ENCODE results near the gene ITPKA.
A peak's percentile ranks its signal among the peaks of the same experiment; 100 is the strongest.

ITPKA gene

DNA sequence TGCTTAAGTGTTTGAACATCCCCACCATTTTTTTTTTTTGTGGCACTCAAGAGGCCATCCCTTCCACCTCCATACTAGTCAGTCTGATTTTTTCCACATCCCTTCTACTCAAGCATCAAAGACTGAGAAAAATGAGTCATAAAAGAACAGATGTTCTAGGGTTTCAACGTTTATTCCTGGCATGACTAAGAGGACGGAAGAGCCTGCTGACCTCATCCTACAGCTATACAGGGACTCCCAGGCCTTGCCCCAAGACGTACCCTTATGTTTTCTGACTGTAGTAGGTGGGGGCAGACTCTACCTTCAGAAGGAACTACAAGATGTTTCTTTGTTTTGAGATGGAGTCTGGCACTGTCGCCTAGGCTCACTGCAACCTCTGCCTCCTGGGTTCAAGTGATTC lies 3.3 kb upstream of the ITPKA start:
- peaks cover 19% of the 10 kb centered on the region for H3K4me1 ChIP-seq (ENCODE audit: control insufficient read depth, insufficient read depth, low read length)
- H3K27me3 ChIP-seq (ENCODE audit: control insufficient read depth, insufficient read depth, low read length) = peaks cover 50% of the 10 kb centered on the region
- no peaks in the 10 kb centered on the region for H3K36me3 ChIP-seq (ENCODE audit: control insufficient read depth, insufficient read depth, low read length)
- no peak overlapping the region for H3K4me3 ChIP-seq (ENCODE audit: low read depth, low read length)
- H3K9ac ChIP-seq (ENCODE audit: low read length) = no peak overlapping the region
- H3K27ac ChIP-seq (ENCODE audit: low read depth, low read length) = no peak overlapping the region
- no peaks in the 10 kb centered on the region for H3K9me3 ChIP-seq (ENCODE audit: control insufficient read depth, insufficient read depth, low read depth, low read length)

DNA sequence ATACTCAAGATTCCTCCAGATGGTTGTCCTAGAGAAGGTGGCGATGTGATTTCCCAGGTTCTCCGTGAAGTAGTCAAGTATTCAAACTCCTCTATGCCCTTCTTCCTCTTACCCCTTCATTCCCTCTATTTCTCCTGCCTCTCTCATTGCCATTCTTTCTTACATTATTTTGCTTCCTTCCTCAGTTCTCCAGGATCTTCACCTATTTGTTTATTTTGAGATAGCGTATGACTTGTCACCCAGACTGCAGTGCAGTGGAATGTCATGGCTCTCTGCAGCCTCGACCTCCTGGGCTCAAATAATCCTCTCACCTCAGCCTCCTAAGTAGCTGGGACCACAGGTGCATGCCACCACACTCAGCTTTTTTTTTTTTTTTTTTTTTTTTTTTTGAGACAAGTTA lies 1.8 kb upstream of the ITPKA start:
- H3K9me3 ChIP-seq (ENCODE audit: control insufficient read depth, insufficient read depth, low read depth, low read length) = no peaks in the 10 kb centered on the region
- no peak overlapping the region for H3K9ac ChIP-seq (ENCODE audit: low read length)
- peaks cover 66% of the 10 kb centered on the region for H3K27me3 ChIP-seq (ENCODE audit: control insufficient read depth, insufficient read depth, low read length)
- no peak overlapping the region for H3K4me3 ChIP-seq (ENCODE audit: low read depth, low read length)
- peaks cover 28% of the 10 kb centered on the region for H3K4me1 ChIP-seq (ENCODE audit: control insufficient read depth, insufficient read depth, low read length)
- no peaks in the 10 kb centered on the region for H3K36me3 ChIP-seq (ENCODE audit: control insufficient read depth, insufficient read depth, low read length)
- H3K27ac ChIP-seq (ENCODE audit: low read depth, low read length) = no peak overlapping the region

DNA sequence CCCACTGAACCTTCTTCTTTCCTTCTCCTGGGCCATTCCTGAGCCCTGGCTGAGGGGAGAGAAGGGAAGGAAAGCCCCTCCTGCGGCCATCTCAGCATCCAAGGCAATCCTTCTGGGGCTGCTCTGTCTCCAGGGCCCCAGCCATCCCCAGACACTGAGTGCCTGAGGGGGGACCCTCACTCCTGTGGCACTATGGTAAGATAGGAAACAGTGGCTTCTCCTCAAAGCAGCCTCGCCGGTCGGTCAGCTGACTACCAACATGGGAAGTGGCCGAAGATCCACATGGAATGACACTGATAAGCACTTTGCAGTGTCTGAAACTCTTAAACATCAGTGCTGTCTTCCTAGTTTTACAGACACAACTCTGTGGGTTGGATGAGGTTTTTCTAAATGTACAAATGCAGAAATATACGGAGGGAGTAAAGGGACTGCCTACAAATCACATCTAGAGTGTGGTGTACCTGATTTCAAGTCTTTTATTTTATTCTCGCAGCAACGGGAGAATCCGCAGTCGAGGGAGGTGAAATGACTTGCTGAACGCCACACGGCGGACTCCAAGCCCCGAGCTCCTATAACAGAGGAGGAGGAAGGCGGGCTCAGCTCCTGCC lies 973 bp upstream of the ITPKA start:
- H3K27me3 ChIP-seq (ENCODE audit: control insufficient read depth, insufficient read depth, low read length) = peaks cover 74% of the 10 kb centered on the region
- no peak overlapping the region for H3K9ac ChIP-seq (ENCODE audit: low read length)
- no peaks in the 10 kb centered on the region for H3K36me3 ChIP-seq (ENCODE audit: control insufficient read depth, insufficient read depth, low read length)
- H3K4me3 ChIP-seq (ENCODE audit: low read depth, low read length) = peak overlapping the region; percentile 62
- peaks cover 28% of the 10 kb centered on the region for H3K4me1 ChIP-seq (ENCODE audit: control insufficient read depth, insufficient read depth, low read length)
- no peak overlapping the region for H3K27ac ChIP-seq (ENCODE audit: low read depth, low read length)
- H3K9me3 ChIP-seq (ENCODE audit: control insufficient read depth, insufficient read depth, low read depth, low read length) = no peaks in the 10 kb centered on the region

DNA sequence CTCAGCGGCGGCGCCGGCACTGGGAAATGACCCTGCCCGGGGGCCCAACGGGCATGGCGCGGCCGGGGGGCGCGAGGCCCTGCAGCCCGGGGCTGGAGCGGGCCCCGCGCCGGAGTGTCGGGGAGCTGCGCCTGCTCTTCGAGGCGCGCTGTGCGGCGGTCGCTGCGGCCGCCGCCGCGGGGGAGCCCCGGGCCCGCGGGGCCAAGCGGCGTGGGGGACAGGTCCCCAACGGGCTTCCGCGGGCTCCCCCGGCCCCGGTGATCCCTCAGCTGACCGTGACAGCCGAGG lies 172 bp downstream of the ITPKA start:
- Histone ChIP-seq H3K36me3 (ENCODE audit: control insufficient read depth, insufficient read depth, low read length) (no peaks in the 10 kb centered on the region), H3K27ac (ENCODE audit: low read depth, low read length) (no peak overlapping the region), H3K9me3 (ENCODE audit: control insufficient read depth, insufficient read depth, low read depth, low read length) (no peaks in the 10 kb centered on the region), H3K27me3 (ENCODE audit: control insufficient read depth, insufficient read depth, low read length) (peaks cover 85% of the 10 kb centered on the region), H3K4me3 (ENCODE audit: low read depth, low read length) (peak overlapping the region; percentile 62), H3K9ac (ENCODE audit: low read length) (no peak overlapping the region), H3K4me1 (ENCODE audit: control insufficient read depth, insufficient read depth, low read length) (peaks cover 28% of the 10 kb centered on the region)

DNA sequence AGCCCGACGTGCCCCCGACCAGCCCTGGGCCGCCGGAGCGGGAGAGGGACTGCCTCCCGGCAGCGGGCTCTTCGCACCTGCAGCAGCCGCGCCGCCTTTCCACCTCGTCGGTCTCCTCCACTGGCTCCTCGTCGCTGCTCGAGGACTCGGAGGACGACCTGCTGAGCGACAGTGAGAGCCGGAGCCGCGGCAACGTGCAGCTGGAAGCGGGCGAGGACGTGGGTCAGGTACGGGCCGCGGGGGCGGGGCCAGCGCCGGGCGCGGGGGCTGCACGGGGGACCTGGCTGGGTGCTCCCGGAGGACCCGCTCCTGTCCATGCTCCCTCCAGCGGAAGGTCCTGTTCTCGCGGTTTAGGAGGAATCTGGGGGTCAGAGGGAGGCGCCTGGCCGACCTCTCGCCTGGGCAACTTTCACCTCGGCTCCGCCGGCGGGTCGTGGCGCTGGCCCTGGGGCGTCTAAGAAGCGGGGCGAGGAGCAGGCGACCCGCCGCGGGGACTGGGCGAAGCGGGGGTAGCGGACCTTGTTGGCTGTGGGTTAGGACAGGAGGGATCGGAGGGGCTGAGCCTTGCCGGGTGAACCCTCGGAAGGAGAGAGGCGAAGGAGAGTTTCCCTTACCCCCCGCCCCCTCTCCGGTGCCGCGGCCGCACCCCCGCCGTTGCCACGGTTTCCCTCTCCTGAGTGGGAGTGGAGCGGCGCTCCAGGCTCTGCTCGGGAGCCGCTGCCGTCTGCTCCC lies 682 bp downstream of the ITPKA start:
- Histone ChIP-seq H3K27ac (ENCODE audit: low read depth, low read length) (no peak overlapping the region), H3K4me3 (ENCODE audit: low read depth, low read length) (peak overlapping the region; percentile 41), H3K9me3 (ENCODE audit: control insufficient read depth, insufficient read depth, low read depth, low read length) (no peaks in the 10 kb centered on the region), H3K36me3 (ENCODE audit: control insufficient read depth, insufficient read depth, low read length) (no peaks in the 10 kb centered on the region), H3K4me1 (ENCODE audit: control insufficient read depth, insufficient read depth, low read length) (peaks cover 28% of the 10 kb centered on the region), H3K9ac (ENCODE audit: low read length) (no peak overlapping the region), H3K27me3 (ENCODE audit: control insufficient read depth, insufficient read depth, low read length) (peaks cover 90% of the 10 kb centered on the region)

DNA sequence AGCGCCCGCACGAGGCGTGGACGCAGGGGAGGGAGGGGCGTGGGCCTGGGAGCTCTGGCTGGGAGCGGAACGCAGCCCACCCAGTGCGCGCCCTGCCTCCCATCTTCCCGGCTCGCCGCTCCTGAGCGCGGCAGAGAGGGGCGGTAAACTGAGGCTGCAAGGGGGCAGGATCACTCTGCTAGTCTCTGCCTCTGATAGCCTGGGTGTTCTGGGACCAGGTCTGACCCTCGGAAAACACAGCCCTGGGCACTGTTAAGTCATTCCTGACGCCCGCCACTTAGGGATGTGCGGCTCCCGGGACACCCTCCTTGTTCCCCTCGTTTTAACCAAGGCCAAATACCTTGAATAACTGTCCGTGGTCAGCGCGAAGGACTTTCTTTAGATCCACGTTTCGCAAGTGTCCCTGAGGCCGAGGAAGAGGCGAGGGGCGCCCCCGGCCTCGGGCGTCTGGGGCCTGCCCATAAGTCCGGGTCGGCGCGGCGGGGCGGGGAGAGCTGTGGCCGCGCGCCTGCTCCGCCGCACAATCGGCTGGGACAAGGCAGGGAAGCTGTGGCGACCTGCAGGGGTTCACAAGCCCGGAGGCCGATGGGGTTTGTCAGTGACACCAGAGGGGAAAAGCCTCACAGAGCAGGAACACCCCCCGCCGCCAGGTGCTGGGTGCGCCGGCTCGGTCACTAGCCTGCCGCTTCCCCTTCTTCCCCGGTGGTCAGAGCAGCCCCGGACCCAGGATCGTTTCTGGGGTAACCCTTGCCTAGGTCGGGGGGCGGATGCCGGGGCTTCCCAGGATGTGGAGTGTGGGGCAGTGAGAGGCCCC lies 1.5 kb downstream of the ITPKA start:
- peak overlapping the region; percentile 41 for H3K4me3 ChIP-seq (ENCODE audit: low read depth, low read length)
- H3K9ac ChIP-seq (ENCODE audit: low read length) = no peak overlapping the region
- H3K9me3 ChIP-seq (ENCODE audit: control insufficient read depth, insufficient read depth, low read depth, low read length) = no peaks in the 10 kb centered on the region
- peaks cover 28% of the 10 kb centered on the region for H3K4me1 ChIP-seq (ENCODE audit: control insufficient read depth, insufficient read depth, low read length)
- H3K27ac ChIP-seq (ENCODE audit: low read depth, low read length) = no peak overlapping the region
- H3K36me3 ChIP-seq (ENCODE audit: control insufficient read depth, insufficient read depth, low read length) = no peaks in the 10 kb centered on the region
- H3K27me3 ChIP-seq (ENCODE audit: control insufficient read depth, insufficient read depth, low read length) = peaks cover 98% of the 10 kb centered on the region

DNA sequence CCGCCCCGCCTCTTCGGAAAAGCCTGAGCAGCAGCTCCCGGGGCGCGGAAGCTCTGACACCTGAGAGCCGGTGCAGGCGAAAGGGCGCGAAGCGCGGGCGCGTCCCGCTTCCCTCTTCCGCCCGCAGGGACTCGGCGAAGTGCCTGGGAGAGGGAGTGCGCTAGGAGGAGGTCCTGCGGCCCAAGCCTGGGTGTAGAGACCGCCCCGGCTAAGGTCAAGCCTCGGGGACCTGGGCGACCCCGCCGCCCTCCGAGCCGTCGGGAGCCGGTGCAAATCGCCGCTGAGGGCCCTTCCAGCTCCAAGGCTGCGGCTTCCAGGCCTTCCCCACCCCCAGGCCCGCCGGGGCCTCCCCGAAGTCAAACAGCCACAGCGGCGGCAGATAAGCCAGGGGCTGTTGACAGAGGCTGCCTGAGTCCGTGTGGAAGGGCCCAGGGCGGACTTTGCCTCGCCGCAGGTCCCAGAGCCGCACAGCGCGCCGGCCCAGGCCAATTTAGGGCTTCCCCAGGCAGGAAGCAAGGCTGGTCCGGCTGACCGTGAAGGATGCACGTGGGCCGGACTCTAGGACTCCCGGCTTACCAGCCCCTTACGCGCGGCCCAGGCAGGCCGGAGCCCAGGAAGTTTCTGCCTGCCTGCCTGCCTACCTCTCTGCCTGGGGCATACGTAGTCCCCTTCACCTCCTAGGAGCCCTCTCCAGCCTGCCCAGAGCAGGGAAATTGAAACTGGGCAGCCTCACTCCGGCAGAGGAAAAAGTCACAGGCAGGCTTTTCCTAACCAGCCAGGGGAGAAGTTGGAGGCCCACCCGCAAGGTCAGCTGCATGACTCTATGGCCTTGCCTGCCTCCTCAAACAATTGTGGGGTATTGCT lies 2.3 kb downstream of the ITPKA start:
- H3K4me1 ChIP-seq (ENCODE audit: control insufficient read depth, insufficient read depth, low read length) = peaks cover 30% of the 10 kb centered on the region
- peaks cover 100% of the 10 kb centered on the region for H3K27me3 ChIP-seq (ENCODE audit: control insufficient read depth, insufficient read depth, low read length)
- no peak overlapping the region for H3K27ac ChIP-seq (ENCODE audit: low read depth, low read length)
- H3K9ac ChIP-seq (ENCODE audit: low read length) = no peak overlapping the region
- H3K9me3 ChIP-seq (ENCODE audit: control insufficient read depth, insufficient read depth, low read depth, low read length) = no peaks in the 10 kb centered on the region
- no peaks in the 10 kb centered on the region for H3K36me3 ChIP-seq (ENCODE audit: control insufficient read depth, insufficient read depth, low read length)
- H3K4me3 ChIP-seq (ENCODE audit: low read depth, low read length) = peak overlapping the region; percentile 41

DNA sequence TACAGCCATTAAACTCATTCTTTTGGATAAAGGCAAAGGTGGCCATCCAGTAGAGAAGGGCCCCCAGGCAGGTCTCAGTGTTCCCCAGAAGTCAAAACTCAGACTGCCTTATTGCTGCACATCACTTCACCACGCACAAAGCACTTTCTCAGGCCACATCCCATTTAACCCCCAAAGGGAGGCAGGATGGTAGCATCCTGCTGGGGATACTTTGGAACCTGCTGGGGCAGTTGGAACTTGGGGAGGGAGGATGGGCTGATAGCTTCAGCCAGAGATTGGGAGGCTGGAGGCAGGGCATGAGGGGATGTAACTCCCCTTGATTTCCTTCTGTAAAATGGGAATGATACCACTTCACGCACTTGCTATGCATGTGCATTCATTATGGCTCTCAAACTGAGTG lies 5.0 kb downstream of the ITPKA start:
- no peak overlapping the region for H3K4me3 ChIP-seq (ENCODE audit: low read depth, low read length)
- peaks cover 41% of the 10 kb centered on the region for H3K4me1 ChIP-seq (ENCODE audit: control insufficient read depth, insufficient read depth, low read length)
- peaks cover 100% of the 10 kb centered on the region for H3K27me3 ChIP-seq (ENCODE audit: control insufficient read depth, insufficient read depth, low read length)

DNA sequence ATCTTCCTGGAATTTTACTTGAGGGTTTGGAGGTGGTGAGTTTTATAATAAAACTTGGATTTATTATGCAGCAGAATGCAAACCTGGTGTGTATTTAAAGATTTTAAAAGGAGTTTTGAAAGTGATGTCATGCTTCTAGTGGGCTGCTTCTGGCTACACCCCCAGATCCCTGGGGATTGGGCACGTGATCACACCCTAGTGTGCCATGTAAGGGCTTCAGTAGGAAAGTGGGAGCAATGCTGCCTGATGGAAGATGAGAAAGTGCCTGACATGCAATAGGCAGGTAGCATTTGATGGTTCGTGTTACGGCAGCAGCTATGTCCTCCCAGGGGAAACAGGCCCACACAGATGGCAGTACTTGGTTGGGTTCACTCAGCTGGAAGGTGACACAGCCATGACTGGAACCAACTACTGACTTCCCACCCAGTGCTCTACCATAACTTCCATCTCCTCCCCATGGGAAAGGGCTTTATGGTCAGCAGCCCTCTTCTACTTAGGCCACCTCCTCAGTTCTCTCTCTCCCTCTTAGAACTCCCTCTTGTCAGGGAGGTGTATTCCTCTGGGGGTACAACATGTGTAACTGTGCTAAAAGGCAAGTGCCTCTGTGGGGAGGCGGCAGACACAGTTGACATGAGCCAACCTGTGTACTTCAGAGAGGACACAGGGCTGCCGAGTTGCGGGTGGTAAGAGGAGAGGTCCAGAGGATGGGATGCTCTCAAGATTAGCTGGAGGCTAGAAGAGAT lies 5.6 kb downstream of the ITPKA start:
- H3K9ac ChIP-seq (ENCODE audit: low read length) = no peak overlapping the region
- peaks cover 39% of the 10 kb centered on the region for H3K4me1 ChIP-seq (ENCODE audit: control insufficient read depth, insufficient read depth, low read length)
- no peak overlapping the region for H3K27ac ChIP-seq (ENCODE audit: low read depth, low read length)
- peaks cover 100% of the 10 kb centered on the region for H3K27me3 ChIP-seq (ENCODE audit: control insufficient read depth, insufficient read depth, low read length)
- H3K4me3 ChIP-seq (ENCODE audit: low read depth, low read length) = no peak overlapping the region
- H3K36me3 ChIP-seq (ENCODE audit: control insufficient read depth, insufficient read depth, low read length) = no peaks in the 10 kb centered on the region
- H3K9me3 ChIP-seq (ENCODE audit: control insufficient read depth, insufficient read depth, low read depth, low read length) = no peaks in the 10 kb centered on the region

More for the DNA sequence above, 5.0 kb downstream of the ITPKA start:
- Histone ChIP-seq H3K27ac (ENCODE audit: low read depth, low read length) (no peak overlapping the region), H3K9ac (ENCODE audit: low read length) (no peak overlapping the region), H3K9me3 (ENCODE audit: control insufficient read depth, insufficient read depth, low read depth, low read length) (no peaks in the 10 kb centered on the region), H3K36me3 (ENCODE audit: control insufficient read depth, insufficient read depth, low read length) (no peaks in the 10 kb centered on the region)

DNA sequence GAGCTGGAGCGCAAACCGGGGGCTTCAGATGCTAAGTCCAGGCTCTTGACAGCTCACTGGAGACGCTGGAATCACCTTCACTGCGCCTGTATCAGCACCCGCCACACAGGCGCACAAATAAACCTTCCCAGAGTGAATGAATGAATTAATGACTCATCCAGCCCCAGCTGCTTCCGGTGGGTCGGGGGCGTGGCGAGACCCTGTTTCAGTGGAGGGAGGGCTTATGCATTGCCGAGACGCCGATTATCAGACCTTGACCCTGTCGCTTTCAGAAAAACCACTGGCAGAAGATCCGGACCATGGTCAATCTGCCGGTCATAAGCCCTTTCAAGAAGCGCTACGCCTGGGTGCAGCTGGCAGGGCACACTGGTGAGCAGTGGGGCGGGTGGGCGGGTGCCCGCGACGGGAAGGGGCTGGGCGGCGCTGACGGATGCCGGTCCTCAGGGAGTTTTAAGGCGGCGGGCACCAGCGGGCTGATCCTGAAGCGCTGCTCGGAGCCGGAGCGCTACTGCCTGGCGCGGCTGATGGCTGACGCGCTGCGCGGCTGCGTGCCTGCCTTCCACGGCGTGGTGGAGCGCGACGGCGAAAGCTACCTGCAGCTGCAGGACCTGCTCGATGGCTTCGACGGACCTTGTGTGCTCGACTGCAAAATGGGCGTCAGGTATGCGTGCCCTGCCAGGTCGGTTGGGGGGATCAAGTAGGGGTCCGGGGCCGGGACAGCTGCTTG lies 7.7 kb downstream of the ITPKA start:
- Histone ChIP-seq H3K9me3 (ENCODE audit: control insufficient read depth, insufficient read depth, low read depth, low read length) (no peaks in the 10 kb centered on the region), H3K27me3 (ENCODE audit: control insufficient read depth, insufficient read depth, low read length) (peaks cover 100% of the 10 kb centered on the region), H3K36me3 (ENCODE audit: control insufficient read depth, insufficient read depth, low read length) (no peaks in the 10 kb centered on the region), H3K4me1 (ENCODE audit: control insufficient read depth, insufficient read depth, low read length) (peaks cover 22% of the 10 kb centered on the region), H3K27ac (ENCODE audit: low read depth, low read length) (no peak overlapping the region), H3K9ac (ENCODE audit: low read length) (no peak overlapping the region), H3K4me3 (ENCODE audit: low read depth, low read length) (peak overlapping the region; percentile 59)

Measured in HUES6 (cell line).